K562 (cell line): ENCODE measurements around the gene ACLY. TPM values are rescaled to one million over a fixed set of nuclear protein-coding genes. Genes with fewer than 3 reads are reported as not detected.

Source experiments
- CBFB ChIP-seq: sonication (generic); formaldehyde crosslinking; IDR thresholded peaks from 2 replicates; pipeline ENCODE4 v1.4.0; 2020; ENCODE audit warnings: mild to moderate bottlenecking, missing genetic modification reagents
- CBX5 ChIP-seq: IDR thresholded peaks from 2 replicates; pipeline ENCODE4 v1.6.1; 2014; ENCODE audit warnings: low read depth, borderline replicate concordance
- CCNT2 ChIP-seq: IDR thresholded peaks from 2 replicates; pipeline ENCODE4 v1.6.1; 2011; ENCODE audit warnings: borderline replicate concordance, low read depth, mild to moderate bottlenecking, moderate library complexity, mixed read lengths, low read length; ENCODE audit not compliant: insufficient read length; ENCODE audit errors: extremely low read depth
- CXXC5 ChIP-seq: fragments of 250-450 bp; sonication (Bioruptor Pico); IDR thresholded peaks from 2 replicates; pipeline ENCODE4 v1.8.0; 2022; ENCODE audit warnings: inconsistent platforms, mild to moderate bottlenecking, moderate library complexity
- GATAD2A ChIP-seq: fragments of 450-650 bp; IDR thresholded peaks from 2 replicates; pipeline ENCODE4 v1.6.1; 2017
- GMEB1 ChIP-seq: fragments of 250-450 bp; sonication (Bioruptor Pico); IDR thresholded peaks from 2 replicates; pipeline ENCODE4 v1.4.0; 2020; ENCODE audit warnings: mild to moderate bottlenecking
- MCM5 ChIP-seq: fragments of 450-650 bp; IDR thresholded peaks from 2 replicates; pipeline ENCODE4 v1.6.1; 2016; ENCODE audit warnings: low read depth
- NFRKB ChIP-seq: fragments of 450-650 bp; IDR thresholded peaks from 2 replicates; pipeline ENCODE4 v1.6.1; 2016; ENCODE audit warnings: low read depth
- POLR2B ChIP-seq: fragments of 450-650 bp; IDR thresholded peaks from 2 replicates; pipeline ENCODE4 v1.6.1; 2018; ENCODE audit warnings: low read depth; ENCODE audit not compliant: partially characterized antibody
- TAF15 ChIP-seq: fragments of 200-400 bp; formaldehyde crosslinking; IDR thresholded peaks from 2 replicates; pipeline ENCODE4 v1.6.1; 2017; ENCODE audit warnings: mild to moderate bottlenecking, low read depth, low read length, moderate library complexity
- TARDBP ChIP-seq: fragments of 450-650 bp; IDR thresholded peaks from 2 replicates; pipeline ENCODE4 v1.6.1; 2016
- TRIM24 ChIP-seq, 2 experiments: fragments of 450-650 bp; IDR thresholded peaks; 2 replicates each; pipeline ENCODE4 v1.6.1; 2016
- XRCC3 ChIP-seq: fragments of 450-650 bp; IDR thresholded peaks from 2 replicates; pipeline ENCODE4 v1.6.1; 2017; ENCODE audit warnings: mild to moderate bottlenecking, moderate library complexity
- ZBED1 ChIP-seq: IDR thresholded peaks from 2 replicates; pipeline ENCODE4 v1.6.1; 2014
- ZC3H4 ChIP-seq: sonication (generic); formaldehyde crosslinking; IDR thresholded peaks from 2 replicates; pipeline ENCODE4 v1.9.0; 2021; ENCODE audit warnings: missing genetic modification reagents, borderline replicate concordance
- ZMIZ1 ChIP-seq, 2 experiments: fragments of 150-350 bp in 1 of 2; IDR thresholded peaks; 2 replicates each; pipeline ENCODE4 v1.6.1; 2012 to 2016; ENCODE audit warnings: low read depth in 2 of 2, low read length in 2 of 2, mild to moderate bottlenecking in 1 of 2, moderate library complexity in 1 of 2
- ZNF668 ChIP-seq: fragments of 250-450 bp; sonication (Bioruptor Pico); IDR thresholded peaks from 2 replicates; pipeline ENCODE4 v1.8.0; 2022; ENCODE audit warnings: mild to moderate bottlenecking, inconsistent platforms
- ZNF830 ChIP-seq: fragments of 250-450 bp; sonication (Bioruptor Pico); IDR thresholded peaks from 2 replicates; pipeline ENCODE4 v1.5.0; 2021; ENCODE audit warnings: mild to moderate bottlenecking
- polyA plus RNA-seq, 8 experiments: library from polyadenylated mRNA; depleted of rRNA in 4 of 8; stranded (reverse) in 5 of 8; unstranded in 3 of 8; fragments of >200 nt; fragmentation: Nextera tagmentation in 2 of 8; fragmentation: Illumina TruSeq in 1 of 8; extraction: Ambion mirVana in 2 of 8; extraction: Trizol in 1 of 8; gene quantifications; 2 replicates each; pipeline versions ENCODE4 v1.2.1 to v1.2.3, GENCODE V29; 2011 to 2014; ENCODE audit warnings: inconsistent platforms in 1 of 8, missing spikeins in 1 of 8
- total RNA-seq, 7 experiments: library from RNA; depleted of rRNA in 6 of 7; stranded (reverse); fragments of >200 nt in 6 of 7; fragmentation: Illumina TruSeq in 2 of 7; extraction: Trizol in 2 of 7; gene quantifications; 2 replicates each; pipeline versions ENCODE4 v1.2.1 to v1.2.3, GENCODE V29; 2011 to 2021; ENCODE audit warnings: low replicate concordance in 1 of 7
- TF ChIP-seq, protein P1 (sequence below), 3 experiments: fragments of 200-800 bp in 1 of 3; fragments of 250-450 bp in 1 of 3; fragments of 450-650 bp in 1 of 3; sonication (Bioruptor Pico) in 1 of 3; sonication (Bioruptor generic) in 1 of 3; formaldehyde crosslinking in 1 of 3; IDR thresholded peaks; 2 replicates each; pipeline versions ENCODE4 v1.6.1 to v1.8.0; 2016 to 2022; ENCODE audit warnings: mild to moderate bottlenecking in 2 of 3, missing genetic modification characterization in 2 of 3, missing compliant biosample characterization in 1 of 3, moderate library complexity in 1 of 3
- TF ChIP-seq, protein P2 (sequence below): fragments of 450-650 bp; formaldehyde crosslinking; IDR thresholded peaks from 2 replicates; pipeline ENCODE4 v1.4.0; 2020; ENCODE audit warnings: mild to moderate bottlenecking, moderate library complexity

ACLY gene
- total and polyA plus RNA-seq, 9 of the 15 experiments (the other 6 are each of a cell fraction or from before 2014, with no cell fraction given) = 42.9 to 280 (median 125) TPM

- TF ChIP-seq CBX5 (no peak), CCNT2 (no peak), MCM5 (no peak), TAF15 (no peak), GMEB1 (CRISPR knock-in tag) (no peak), TRIM24 (IDR thresholded peaks at IDR 0.05) (no peak), TARDBP (no peak), POLR2B (peak; percentile 39), XRCC3 (no peak), CXXC5 (CRISPR knock-in tag) (peak; percentile 41), ZNF668 (CRISPR knock-in tag) (no peak), CBFB (CRISPR knock-in tag) (no peak), NFRKB (no peak), ZMIZ1 (IDR thresholded peaks at IDR 0.05; ENCODE audit: low read depth in 2 of 2, low read length in 2 of 2) (no peak), ZNF830 (CRISPR knock-in tag) (no peak), ZC3H4 (CRISPR knock-in tag) (no peak), GATAD2A (no peak), ZBED1 (no peak)
- TF ChIP-seq, protein P1, sequence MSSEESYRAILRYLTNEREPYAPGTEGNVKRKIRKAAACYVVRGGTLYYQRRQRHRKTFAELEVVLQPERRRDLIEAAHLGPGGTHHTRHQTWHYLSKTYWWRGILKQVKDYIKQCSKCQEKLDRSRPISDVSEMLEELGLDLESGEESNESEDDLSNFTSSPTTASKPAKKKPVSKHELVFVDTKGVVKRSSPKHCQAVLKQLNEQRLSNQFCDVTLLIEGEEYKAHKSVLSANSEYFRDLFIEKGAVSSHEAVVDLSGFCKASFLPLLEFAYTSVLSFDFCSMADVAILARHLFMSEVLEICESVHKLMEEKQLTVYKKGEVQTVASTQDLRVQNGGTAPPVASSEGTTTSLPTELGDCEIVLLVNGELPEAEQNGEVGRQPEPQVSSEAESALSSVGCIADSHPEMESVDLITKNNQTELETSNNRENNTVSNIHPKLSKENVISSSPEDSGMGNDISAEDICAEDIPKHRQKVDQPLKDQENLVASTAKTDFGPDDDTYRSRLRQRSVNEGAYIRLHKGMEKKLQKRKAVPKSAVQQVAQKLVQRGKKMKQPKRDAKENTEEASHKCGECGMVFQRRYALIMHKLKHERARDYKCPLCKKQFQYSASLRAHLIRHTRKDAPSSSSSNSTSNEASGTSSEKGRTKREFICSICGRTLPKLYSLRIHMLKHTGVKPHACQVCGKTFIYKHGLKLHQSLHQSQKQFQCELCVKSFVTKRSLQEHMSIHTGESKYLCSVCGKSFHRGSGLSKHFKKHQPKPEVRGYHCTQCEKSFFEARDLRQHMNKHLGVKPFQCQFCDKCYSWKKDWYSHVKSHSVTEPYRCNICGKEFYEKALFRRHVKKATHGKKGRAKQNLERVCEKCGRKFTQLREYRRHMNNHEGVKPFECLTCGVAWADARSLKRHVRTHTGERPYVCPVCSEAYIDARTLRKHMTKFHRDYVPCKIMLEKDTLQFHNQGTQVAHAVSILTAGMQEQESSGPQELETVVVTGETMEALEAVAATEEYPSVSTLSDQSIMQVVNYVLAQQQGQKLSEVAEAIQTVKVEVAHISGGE (CRISPR knock-in tag; IDR thresholded peaks at IDR 0.05) = no peak
- TF ChIP-seq, protein P2, sequence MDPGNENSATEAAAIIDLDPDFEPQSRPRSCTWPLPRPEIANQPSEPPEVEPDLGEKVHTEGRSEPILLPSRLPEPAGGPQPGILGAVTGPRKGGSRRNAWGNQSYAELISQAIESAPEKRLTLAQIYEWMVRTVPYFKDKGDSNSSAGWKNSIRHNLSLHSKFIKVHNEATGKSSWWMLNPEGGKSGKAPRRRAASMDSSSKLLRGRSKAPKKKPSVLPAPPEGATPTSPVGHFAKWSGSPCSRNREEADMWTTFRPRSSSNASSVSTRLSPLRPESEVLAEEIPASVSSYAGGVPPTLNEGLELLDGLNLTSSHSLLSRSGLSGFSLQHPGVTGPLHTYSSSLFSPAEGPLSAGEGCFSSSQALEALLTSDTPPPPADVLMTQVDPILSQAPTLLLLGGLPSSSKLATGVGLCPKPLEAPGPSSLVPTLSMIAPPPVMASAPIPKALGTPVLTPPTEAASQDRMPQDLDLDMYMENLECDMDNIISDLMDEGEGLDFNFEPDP (CRISPR knock-in tag) = no peak
These were observed 82.8 kb downstream of the ACLY start, which contains the start of gene NT5C3B (continued) for GRCh38 chr17:41835800-41836549.
